K562 (cell line): Measurements from ENCODE around the gene GPR108. TPM values are rescaled to one million over a fixed set of nuclear protein-coding genes. Genes with fewer than 3 reads are reported as not detected.

Experiments used
- CBX3 ChIP-seq, 2 experiments: IDR thresholded peaks; 1 replicate in 1 of 2; 2 replicates in 1 of 2; pipeline ENCODE4 v1.6.1; 2012; ENCODE audit warnings: inconsistent platforms in 2 of 2, low read length in 2 of 2, borderline replicate concordance in 1 of 2, control low read depth in 1 of 2
- CREM ChIP-seq: IDR thresholded peaks from 2 replicates; pipeline ENCODE4 v1.6.1; 2014; ENCODE audit warnings: antibody characterized with exemption, low read depth
- FOXJ3 ChIP-seq: sonication (generic); formaldehyde crosslinking; IDR thresholded peaks from 2 replicates; pipeline ENCODE4 v1.4.0; 2020; ENCODE audit warnings: mild to moderate bottlenecking, missing genetic modification reagents
- JUN ChIP-seq, 2 experiments: sonication (generic) in 1 of 2; formaldehyde crosslinking in 1 of 2; IDR thresholded peaks; 2 replicates each; pipeline versions ENCODE4 v1.6.1 to v1.8.0; 2012 to 2022; ENCODE audit warnings: borderline replicate concordance in 2 of 2, mild to moderate bottlenecking in 2 of 2, improper control_type of control experiment in 1 of 2, low read depth in 1 of 2, low read length in 1 of 2, missing genetic modification reagents in 1 of 2
- KHSRP ChIP-seq: fragments of 450-650 bp; IDR thresholded peaks from 2 replicates; pipeline ENCODE4 v1.6.1; 2017
- MAFF ChIP-seq: IDR thresholded peaks from 2 replicates; pipeline ENCODE4 v1.6.1; 2012; ENCODE audit warnings: low read length, improper control_type of control experiment
- MAFK ChIP-seq: IDR thresholded peaks from 2 replicates; pipeline ENCODE4 v1.6.1; 2011; ENCODE audit warnings: low read length, improper control_type of control experiment
- NR2F6 ChIP-seq: fragments of 450-650 bp; formaldehyde crosslinking; IDR thresholded peaks from 2 replicates; pipeline ENCODE4 v1.4.0; 2020; ENCODE audit warnings: mild to moderate bottlenecking
- NR4A1 ChIP-seq, 2 experiments: fragments of 250-450 bp in 1 of 2; fragments of 450-650 bp in 1 of 2; sonication (Bioruptor Pico) in 1 of 2; IDR thresholded peaks; 2 replicates each; pipeline versions ENCODE4 v1.4.0 to v1.6.1; 2016 to 2020; ENCODE audit warnings: mild to moderate bottlenecking in 2 of 2, missing compliant biosample characterization in 1 of 2, missing genetic modification characterization in 1 of 2, moderate library complexity in 1 of 2
- PREB ChIP-seq: sonication (generic); formaldehyde crosslinking; IDR thresholded peaks from 2 replicates; pipeline ENCODE4 v1.8.1; 2023; ENCODE audit warnings: mild to moderate bottlenecking, missing genetic modification reagents
- PRMT5 ChIP-seq: sonication (generic); formaldehyde crosslinking; IDR thresholded peaks from 2 replicates; pipeline ENCODE4 v1.5.0; 2020; ENCODE audit warnings: missing genetic modification reagents
- RBM22 ChIP-seq: fragments of 200-400 bp; formaldehyde crosslinking; IDR thresholded peaks from 2 replicates; pipeline ENCODE4 v1.6.1; 2018; ENCODE audit warnings: low read length, low read depth; ENCODE audit not compliant: poor library complexity, severe bottlenecking
- SP1 ChIP-seq: sonication (generic); formaldehyde crosslinking; IDR thresholded peaks from 2 replicates; pipeline ENCODE4 v1.8.1; 2022; ENCODE audit warnings: mild to moderate bottlenecking, missing genetic modification reagents
- SRSF1 ChIP-seq: fragments of 200-400 bp; formaldehyde crosslinking; IDR thresholded peaks from 2 replicates; pipeline ENCODE4 v1.6.1; 2017; ENCODE audit warnings: mild to moderate bottlenecking, low read depth, low read length, moderate library complexity
- ZNF551 ChIP-seq: fragments of 250-450 bp; sonication (Bioruptor Pico); IDR thresholded peaks from 2 replicates; pipeline ENCODE4 v1.5.0; 2021; ENCODE audit warnings: mild to moderate bottlenecking, moderate library complexity
- polyA plus RNA-seq, 8 experiments: library from polyadenylated mRNA; depleted of rRNA in 4 of 8; stranded (reverse) in 5 of 8; unstranded in 3 of 8; fragments of >200 nt; fragmentation: Nextera tagmentation in 2 of 8; fragmentation: Illumina TruSeq in 1 of 8; extraction: Ambion mirVana in 2 of 8; extraction: Trizol in 1 of 8; gene quantifications; 2 replicates each; pipeline versions ENCODE4 v1.2.1 to v1.2.3, GENCODE V29; 2011 to 2014; ENCODE audit warnings: inconsistent platforms in 1 of 8, missing spikeins in 1 of 8
- total RNA-seq, 7 experiments: library from RNA; depleted of rRNA in 6 of 7; stranded (reverse); fragments of >200 nt in 6 of 7; fragmentation: Illumina TruSeq in 2 of 7; extraction: Trizol in 2 of 7; gene quantifications; 2 replicates each; pipeline versions ENCODE4 v1.2.1 to v1.2.3, GENCODE V29; 2011 to 2021; ENCODE audit warnings: low replicate concordance in 1 of 7
- TF ChIP-seq, protein P1 (sequence below): fragments of 150-350 bp; IDR thresholded peaks from 2 replicates; pipeline ENCODE4 v1.6.1; 2014; ENCODE audit warnings: low read depth, mild to moderate bottlenecking, low read length, borderline replicate concordance

Gene GPR108
- total and polyA plus RNA-seq, 9 of the 15 experiments (the other 6 are each of a cell fraction or from before 2014, with no cell fraction given) = 2.4 to 33.2 (median 24.4) TPM

- TF ChIP-seq, protein P1, sequence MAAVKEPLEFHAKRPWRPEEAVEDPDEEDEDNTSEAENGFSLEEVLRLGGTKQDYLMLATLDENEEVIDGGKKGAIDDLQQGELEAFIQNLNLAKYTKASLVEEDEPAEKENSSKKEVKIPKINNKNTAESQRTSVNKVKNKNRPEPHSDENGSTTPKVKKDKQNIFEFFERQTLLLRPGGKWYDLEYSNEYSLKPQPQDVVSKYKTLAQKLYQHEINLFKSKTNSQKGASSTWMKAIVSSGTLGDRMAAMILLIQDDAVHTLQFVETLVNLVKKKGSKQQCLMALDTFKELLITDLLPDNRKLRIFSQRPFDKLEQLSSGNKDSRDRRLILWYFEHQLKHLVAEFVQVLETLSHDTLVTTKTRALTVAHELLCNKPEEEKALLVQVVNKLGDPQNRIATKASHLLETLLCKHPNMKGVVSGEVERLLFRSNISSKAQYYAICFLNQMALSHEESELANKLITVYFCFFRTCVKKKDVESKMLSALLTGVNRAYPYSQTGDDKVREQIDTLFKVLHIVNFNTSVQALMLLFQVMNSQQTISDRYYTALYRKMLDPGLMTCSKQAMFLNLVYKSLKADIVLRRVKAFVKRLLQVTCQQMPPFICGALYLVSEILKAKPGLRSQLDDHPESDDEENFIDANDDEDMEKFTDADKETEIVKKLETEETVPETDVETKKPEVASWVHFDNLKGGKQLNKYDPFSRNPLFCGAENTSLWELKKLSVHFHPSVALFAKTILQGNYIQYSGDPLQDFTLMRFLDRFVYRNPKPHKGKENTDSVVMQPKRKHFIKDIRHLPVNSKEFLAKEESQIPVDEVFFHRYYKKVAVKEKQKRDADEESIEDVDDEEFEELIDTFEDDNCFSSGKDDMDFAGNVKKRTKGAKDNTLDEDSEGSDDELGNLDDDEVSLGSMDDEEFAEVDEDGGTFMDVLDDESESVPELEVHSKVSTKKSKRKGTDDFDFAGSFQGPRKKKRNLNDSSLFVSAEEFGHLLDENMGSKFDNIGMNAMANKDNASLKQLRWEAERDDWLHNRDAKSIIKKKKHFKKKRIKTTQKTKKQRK = peak; percentile 99
- peak; percentile 94 for TF ChIP-seq SP1 (CRISPR knock-in tag)
- TF ChIP-seq NR4A1 (CRISPR knock-in tag; IDR thresholded peaks at IDR 0.05) = no peak
- TF ChIP-seq NR4A1 (tag; IDR thresholded peaks at IDR 0.05) = peak; percentile 32; the same call in 1 of the 2 replicates
- peak; percentile 92 for TF ChIP-seq RBM22
- TF ChIP-seq CBX3 (IDR thresholded peaks at IDR 0.05; ENCODE audit: borderline replicate concordance in 1 of 2, low read length in 2 of 2) = no peak
- no peak for TF ChIP-seq SRSF1
- TF ChIP-seq MAFK = 0 out of 2 replicates have a peak, but pooled peaks have one; percentile 5
- peak; percentile 39; the same call in 1 of the 2 replicates for TF ChIP-seq JUN (IDR thresholded peaks at IDR 0.05; ENCODE audit: borderline replicate concordance, low read depth, low read length)
- no peak for TF ChIP-seq JUN (CRISPR knock-in tag; IDR thresholded peaks at IDR 0.05; ENCODE audit: borderline replicate concordance)
- peak; percentile 98 for TF ChIP-seq CREM
- peak; percentile 51; the same call in 1 of the 2 replicates for TF ChIP-seq PRMT5 (CRISPR knock-in tag)
- no peak for TF ChIP-seq PREB (CRISPR knock-in tag)
- no peak for TF ChIP-seq FOXJ3
- TF ChIP-seq KHSRP = peak; percentile 67; the same call in 1 of the 2 replicates
- peak; percentile 56; the same call in 1 of the 2 replicates for TF ChIP-seq MAFF
- no peak for TF ChIP-seq NR2F6 (CRISPR knock-in tag)
- no peak for TF ChIP-seq ZNF551 (CRISPR knock-in tag)
Observed at GRCh38 chr19:6737284-6737872, at the start of gene GPR108 (continued).
